Hindlimb muscle (tissue), 1 donor: ENCODE measurements around the gene PHF3. TPM values are rescaled to one million over a fixed set of nuclear protein-coding genes. Genes with fewer than 3 reads are reported as not detected.

Experiments used
- polyA plus RNA-seq: library from polyadenylated mRNA; unstranded; fragments of 120-200 nt; gene quantifications from one replicate; pipeline ENCODE4 v1.2.1, GENCODE V29; 2013; ENCODE audit not compliant: insufficient read length

PHF3 gene
- polyA plus RNA-seq, 1 donor: 31.0 TPM

Other genes with a start within 250 kb of the PHF3 start
- gene PTP4A1, start 63.3 kb upstream of the PHF3 start, polyA plus RNA-seq: 24.8 TPM